Heart left ventricle (tissue), 16 donors: ENCODE results near the gene SLC26A8. TPM values are rescaled to one million over a fixed set of nuclear protein-coding genes. Genes with fewer than 3 reads are reported as not detected.
"Not testable (repeated sequence)": the region's sequence is repeated elsewhere in the genome, so short reads cannot be mapped to it uniquely, and the experiment has no call there.

Experiments used
- ATAC-seq, 4 donors: fragments of 200-7000 bp; cut with Tn5 transposase; one replicate each; pipeline ENCODE4 v1.9.1; 2020 to 2022; ENCODE audit warnings: moderate library complexity in 4 of 4, mild to moderate bottlenecking in 3 of 4, moderate number of reproducible peaks in 1 of 4
- DNase-seq, 5 donors: peaks; one replicate each; pipeline ENCODE4 v3.0.0-alpha.2; 2020
- H3K27ac ChIP-seq, 12 donors: fragments of 200-600 bp; sonication (generic) in 4 of 12; one replicate each; pipeline versions ENCODE4 v1.5.0 to v1.8.0; 2016 to 2022; ENCODE audit warnings: mild to moderate bottlenecking in 2 of 12
- H3K27me3 ChIP-seq, 9 donors: fragments of 200-600 bp; sonication (generic) in 2 of 9; one replicate each; pipeline versions ENCODE4 v1.5.1 to v1.8.0; 2016 to 2022; ENCODE audit warnings: mild to moderate bottlenecking in 3 of 9
- H3K36me3 ChIP-seq, 9 donors: fragments of 200-600 bp; sonication (generic) in 2 of 9; one replicate each; pipeline versions ENCODE4 v1.5.0 to v1.8.0; 2018 to 2022; ENCODE audit warnings: mild to moderate bottlenecking in 2 of 9
- H3K4me1 ChIP-seq, 12 donors: fragments of 200-600 bp; sonication (generic) in 4 of 12; one replicate each; pipeline versions ENCODE4 v1.5.0 to v1.8.0; 2016 to 2022; ENCODE audit warnings: mild to moderate bottlenecking in 3 of 12
- H3K4me3 ChIP-seq, 12 donors: fragments of 200-600 bp; sonication (generic) in 4 of 12; one replicate each; pipeline versions ENCODE4 v1.5.0 to v1.8.0; 2017 to 2022; ENCODE audit warnings: mild to moderate bottlenecking in 9 of 12, moderate library complexity in 4 of 12
- H3K9me3 ChIP-seq, 12 donors: fragments of 200-600 bp; sonication (generic) in 4 of 12; one replicate each; pipeline versions ENCODE4 v1.5.0 to v1.8.0; 2016 to 2022; ENCODE audit warnings: mild to moderate bottlenecking in 1 of 12
- CTCF ChIP-seq, 12 donors: fragments of 200-600 bp; sonication (generic) in 4 of 12; IDR thresholded peaks; one replicate each; pipeline versions ENCODE4 v1.5.0 to v1.8.0; 2018 to 2022; ENCODE audit warnings: antibody characterized with exemption in 12 of 12, mild to moderate bottlenecking in 5 of 12
- POLR2A ChIP-seq, 2 donors: fragments of 450-650 bp; IDR thresholded peaks; one replicate each; pipeline ENCODE4 v1.6.1; 2017; ENCODE audit warnings: antibody characterized with exemption in 2 of 2, mild to moderate bottlenecking in 2 of 2, moderate library complexity in 2 of 2
- WGBS, 4 donors: extraction: QIAGEN DNeasy Blood & Tissue Kit in 2 of 4; methylation state at CpG; one replicate each; pipeline versions ENCODE4 v1.1.5 to v1.1.7; 2013 to 2018; 5-methylcytosine and 5-hydroxymethylcytosine counted together
- intact Hi-C, 10 donors: fragments of 100-400 bp; cut with DNase I; formaldehyde crosslinking; loops; one replicate each; pipeline versions ENCODE4 v1.11.1 to v1.14.2; 2022
- polyA plus RNA-seq, 2 donors: library from polyadenylated mRNA; stranded (reverse); fragments of 200-250 nt; gene quantifications; one replicate each; pipeline ENCODE4 v1.2.3, GENCODE V29; 2013
- total RNA-seq, 9 donors: library from RNA; depleted of rRNA in 2 of 9; stranded (reverse); fragments of >200 nt in 2 of 9; fragmentation: NEBNext Ultra II Directional in 3 of 9; extraction: Animal tissue kit (Norgen Biotek cat#: 25700) in 3 of 9; gene quantifications; one replicate each; pipeline versions ENCODE4 v1.1.0 to v1.2.4, GENCODE V29; 2016 to 2023
- donor health status: ischemic (EF 13 %, LVEDD 7.1; RV severe dilation, severe dysfunction).
- donor health status: healthy with polysubstance abuse.
- donor health status: DM: no; HTN: yes; CAD: no.
- donor health status: DM: no; HTN: no; CAD: no.
- donor health status: ischemic (EF 25% LVEDD 6.9; RV normal size, moderate dysfunction).
- donor health status: ischemic (EF 25% LVEDD 5.7; RV mildly dilated, moderate dysfunction).
- donor health status: healthy.
- donor health status: DM: yes; HTN: yes; CAD: no.
- donor health status: ischemic (EF 35%, LVEDD 5.7; RV mildly dilated, moderate dysfunction).
- donor health status: nonischemic (EF 11% LVEDD 7.7; RV severe dilation, severe dysfunction).
- donor health status: DM: yes; HTN: yes; CAD: no.
- donor health status: PGD.
- donor health status: ischemic (EF 29% LVEDD 5.4; RV normal size, mild dysfunction).
- donor health status: nonischemic (EF 23%, LVEDD 6.1; RV moderate dilation, normal function).

SLC26A8 gene
- total and polyA plus RNA-seq, 11 donors = 0.08 to 0.36 (median 0.29) TPM; not detected in 6

- DNase-seq (no peak), ATAC-seq (no peak)
- Histone ChIP-seq H3K4me3 (peak overlapping the region in 10 of 12 donors; percentile 75 to 98 (median 90)), H3K36me3 (peaks cover 0 to 14% (median 0%) of the 10 kb centered on the region in 9 donors), H3K9me3 (no peaks in the 10 kb centered on the region), H3K27me3 (no peaks in the 10 kb centered on the region), H3K27ac (peak overlapping the region in 4 of 12 donors; percentile 32 to 82 (median 74)), H3K4me1 (peaks cover 0 to 36% (median 14%) of the 10 kb centered on the region in 12 donors)
- TF ChIP-seq POLR2A (IDR thresholded peaks at IDR 0.05) (no peak), CTCF (IDR thresholded peaks at IDR 0.05) (no peak)
- intact Hi-C loops = no loop called here
- 38 to 43% (median 41%) methylated on average over 9 of the region's 9 CpGs for WGBS, 4 donors
Observed at GRCh38 chr6:35919085-35919826, 105.2 kb downstream of the SLC26A8 start.

GRCh38 chr6:35916893-35917292 is 107.5 kb downstream of the SLC26A8 start:
- H3K4me3 ChIP-seq, H3K27me3 ChIP-seq, DNase-seq, intact Hi-C loops, H3K9me3 ChIP-seq, H3K27ac ChIP-seq, ATAC-seq: not testable (repeated sequence)
- 91 to 95% (median 92%) methylated on average over 6 of the region's 6 CpGs for WGBS, 4 donors
- Histone ChIP-seq H3K36me3 (peaks cover 0 to 35% (median 3%) of the 10 kb centered on the region in 9 donors), H3K4me1 (peaks cover 0 to 35% (median 13%) of the 10 kb centered on the region in 12 donors)

GRCh38 chr6:35916056-35916455 is 108.4 kb downstream of the SLC26A8 start:
- 96 to 99% (median 99%) methylated on average over 3 of the region's 3 CpGs for WGBS, 4 donors
- DNase-seq (no peak), ATAC-seq (no peak)
- Histone ChIP-seq H3K36me3 (peaks cover 0 to 35% (median 3%) of the 10 kb centered on the region in 9 donors), H3K4me1 (peaks cover 0 to 27% (median 6%) of the 10 kb centered on the region in 12 donors), H3K4me3 (no peak overlapping the region), H3K9me3 (peaks cover 0 to 2% (median 0%) of the 10 kb centered on the region in 12 donors), H3K27ac (no peak overlapping the region), H3K27me3 (no peaks in the 10 kb centered on the region)
- intact Hi-C loops = no loop called here
- no peak for TF ChIP-seq CTCF (IDR thresholded peaks at IDR 0.05)
- no peak for TF ChIP-seq POLR2A (IDR thresholded peaks at IDR 0.05)

GRCh38 chr6:35914536-35914935 is 109.9 kb downstream of the SLC26A8 start:
- no peak for ATAC-seq
- no peak overlapping the region for H3K27ac ChIP-seq
- H3K27me3 ChIP-seq = no peaks in the 10 kb centered on the region
- H3K4me3 ChIP-seq = no peak overlapping the region
- WGBS, 4 donors = 92 to 93% (median 93%) methylated on average over 6 of the region's 6 CpGs
- TF ChIP-seq POLR2A (IDR thresholded peaks at IDR 0.05) (no peak), CTCF (IDR thresholded peaks at IDR 0.05) (no peak)
- intact Hi-C loops = no loop called here
- H3K9me3 ChIP-seq = peaks cover 0 to 13% (median 0%) of the 10 kb centered on the region in 12 donors
- H3K4me1 ChIP-seq = peaks cover 0 to 24% (median 6%) of the 10 kb centered on the region in 12 donors
- no peak for DNase-seq
- H3K36me3 ChIP-seq = peaks cover 0 to 38% (median 3%) of the 10 kb centered on the region in 9 donors
